HepG2 (cell line): ENCODE results near the gene ADCY6. TPM values are rescaled to one million over a fixed set of nuclear protein-coding genes. Genes with fewer than 3 reads are reported as not detected.

Source experiments
- ATF6 ChIP-seq: sonication (generic); formaldehyde crosslinking; conservative IDR thresholded peaks from 2 replicates; pipeline ENCODE4 v1.4.0; 2020; ENCODE audit warnings: missing genetic modification reagents
- GLI4 ChIP-seq: sonication (generic); formaldehyde crosslinking; IDR thresholded peaks from 2 replicates; pipeline ENCODE4 v1.5.1; 2020; ENCODE audit warnings: missing genetic modification reagents, mild to moderate bottlenecking, moderate library complexity, borderline replicate concordance
- GRHL1 ChIP-seq: sonication (generic); formaldehyde crosslinking; conservative IDR thresholded peaks from 2 replicates; pipeline ENCODE4 v1.8.0; 2022; ENCODE audit warnings: missing genetic modification reagents
- MEF2D ChIP-seq: sonication (generic); formaldehyde crosslinking; IDR thresholded peaks from 2 replicates; pipeline ENCODE4 v1.5.1; 2020; ENCODE audit warnings: mild to moderate bottlenecking, missing genetic modification reagents
- TERF1 ChIP-seq: sonication (generic); formaldehyde crosslinking; IDR thresholded peaks from 2 replicates; pipeline ENCODE4 v1.8.0; 2022; ENCODE audit warnings: mild to moderate bottlenecking, missing genetic modification reagents, moderate library complexity
- ZMYM2 ChIP-seq: sonication (generic); formaldehyde crosslinking; IDR thresholded peaks from 2 replicates; pipeline ENCODE4 v1.8.0; 2022; ENCODE audit warnings: mild to moderate bottlenecking, missing genetic modification reagents
- ZNF205 ChIP-seq: IDR thresholded peaks from 2 replicates; pipeline ENCODE4 v1.6.1; 2018; ENCODE audit warnings: missing biosample characterization, missing genetic modification reagents
- ZNF563 ChIP-seq: sonication (generic); formaldehyde crosslinking; IDR thresholded peaks from 2 replicates; pipeline ENCODE4 v1.8.0; 2022; ENCODE audit warnings: mild to moderate bottlenecking, moderate library complexity, missing genetic modification reagents
- ZNF619 ChIP-seq: sonication (generic); formaldehyde crosslinking; IDR thresholded peaks from 2 replicates; pipeline ENCODE4 v1.4.0; 2020; ENCODE audit warnings: mild to moderate bottlenecking, missing genetic modification reagents
- polyA plus RNA-seq, 8 experiments: library from polyadenylated mRNA; depleted of rRNA in 3 of 8; stranded (reverse) in 7 of 8; unstranded in 1 of 8; fragments of >200 nt; fragmentation: Illumina TruSeq in 4 of 8; extraction: Trizol in 4 of 8; gene quantifications; 2 replicates each; pipeline versions ENCODE4 v1.2.1 to v1.2.3, GENCODE V29; 2011 to 2016; ENCODE audit warnings: low read depth in 4 of 8, missing spikeins in 1 of 8, mixed read lengths in 1 of 8; ENCODE audit not compliant: insufficient read depth in 1 of 8
- total RNA-seq, 5 experiments: library from RNA; depleted of rRNA; stranded (reverse); fragments of >200 nt; fragmentation: Illumina TruSeq; extraction: Trizol; gene quantifications; 2 replicates each; pipeline ENCODE4 v1.2.3, GENCODE V29; 2016; ENCODE audit warnings: low read depth in 1 of 5
- TF ChIP-seq, protein P1 (sequence below), 2 experiments: sonication (generic) in 1 of 2; formaldehyde crosslinking in 1 of 2; IDR thresholded peaks; 2 replicates each; pipeline versions ENCODE4 v1.6.1 to v1.9.0; 2014 to 2022; ENCODE audit warnings: antibody characterized with exemption in 1 of 2, borderline replicate concordance in 1 of 2, inconsistent platforms in 1 of 2, low read depth in 1 of 2, missing genetic modification reagents in 1 of 2
- TF ChIP-seq, protein P2 (sequence below): sonication (generic); formaldehyde crosslinking; IDR thresholded peaks from 2 replicates; pipeline ENCODE4 v1.8.0; 2022; ENCODE audit warnings: low read depth, missing genetic modification reagents

ADCY6 gene
- total and polyA plus RNA-seq, 2 of the 13 experiments (the other 11 are each of a cell fraction or from before 2014, with no cell fraction given): 10.6 to 11.8 TPM

DNA sequence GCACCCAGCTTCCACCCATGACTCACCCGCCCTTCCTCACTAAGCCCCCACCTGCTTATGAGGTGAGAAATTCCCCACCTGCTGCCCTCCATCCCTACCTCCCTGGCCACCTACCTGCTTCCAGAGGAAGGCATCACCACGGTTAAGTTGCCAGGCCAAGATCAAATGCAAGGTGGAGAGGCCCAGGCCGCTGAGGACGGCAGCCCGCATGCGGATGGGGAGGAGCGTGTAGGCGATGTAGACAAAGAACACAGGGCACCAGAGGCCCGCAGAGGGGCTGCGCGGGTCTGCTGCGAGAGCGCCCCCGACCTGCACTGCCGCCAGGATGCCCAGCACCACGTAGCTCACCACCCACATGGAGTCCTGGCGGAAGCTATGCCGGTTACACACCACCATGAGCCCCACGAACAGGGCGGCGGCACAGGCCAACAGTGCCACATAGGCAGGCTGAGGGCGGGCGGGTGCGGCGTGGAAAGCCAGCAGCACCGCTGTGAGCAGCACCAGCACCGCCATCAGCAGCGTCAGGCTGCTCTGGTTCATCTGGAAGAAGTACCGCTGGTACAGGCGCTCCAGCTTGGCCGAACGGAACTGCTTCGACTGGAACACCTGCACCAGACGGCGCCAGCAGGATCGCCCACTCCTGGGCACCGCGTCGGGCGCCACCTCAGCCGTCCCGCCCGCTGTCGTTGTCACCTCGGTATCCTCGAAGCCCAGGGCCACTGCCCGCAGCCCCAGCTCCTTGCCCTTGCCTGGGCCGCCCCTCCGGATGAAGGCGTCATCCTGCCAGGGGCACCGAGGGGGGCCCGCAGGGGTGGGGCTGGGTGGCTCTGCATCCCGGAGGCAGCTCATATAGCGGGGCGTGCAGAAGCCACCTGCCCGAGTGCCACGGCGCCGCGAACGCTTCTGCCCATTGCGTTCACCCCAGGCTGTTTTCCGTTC lies 6.2 kb downstream of the ADCY6 start (continued):
- TF ChIP-seq TERF1 (CRISPR knock-in tag) (no peak), MEF2D (CRISPR knock-in tag) (no peak), GLI4 (CRISPR knock-in tag) (no peak), ZNF205 (no peak), ZNF563 (CRISPR knock-in tag) (no peak), ATF6 (CRISPR knock-in tag) (no peak), ZNF619 (CRISPR knock-in tag) (no peak), GRHL1 (CRISPR knock-in tag) (no peak), ZMYM2 (CRISPR knock-in tag) (no peak)
- TF ChIP-seq, protein P1, sequence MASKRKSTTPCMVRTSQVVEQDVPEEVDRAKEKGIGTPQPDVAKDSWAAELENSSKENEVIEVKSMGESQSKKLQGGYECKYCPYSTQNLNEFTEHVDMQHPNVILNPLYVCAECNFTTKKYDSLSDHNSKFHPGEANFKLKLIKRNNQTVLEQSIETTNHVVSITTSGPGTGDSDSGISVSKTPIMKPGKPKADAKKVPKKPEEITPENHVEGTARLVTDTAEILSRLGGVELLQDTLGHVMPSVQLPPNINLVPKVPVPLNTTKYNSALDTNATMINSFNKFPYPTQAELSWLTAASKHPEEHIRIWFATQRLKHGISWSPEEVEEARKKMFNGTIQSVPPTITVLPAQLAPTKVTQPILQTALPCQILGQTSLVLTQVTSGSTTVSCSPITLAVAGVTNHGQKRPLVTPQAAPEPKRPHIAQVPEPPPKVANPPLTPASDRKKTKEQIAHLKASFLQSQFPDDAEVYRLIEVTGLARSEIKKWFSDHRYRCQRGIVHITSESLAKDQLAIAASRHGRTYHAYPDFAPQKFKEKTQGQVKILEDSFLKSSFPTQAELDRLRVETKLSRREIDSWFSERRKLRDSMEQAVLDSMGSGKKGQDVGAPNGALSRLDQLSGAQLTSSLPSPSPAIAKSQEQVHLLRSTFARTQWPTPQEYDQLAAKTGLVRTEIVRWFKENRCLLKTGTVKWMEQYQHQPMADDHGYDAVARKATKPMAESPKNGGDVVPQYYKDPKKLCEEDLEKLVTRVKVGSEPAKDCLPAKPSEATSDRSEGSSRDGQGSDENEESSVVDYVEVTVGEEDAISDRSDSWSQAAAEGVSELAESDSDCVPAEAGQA (IDR thresholded peaks at IDR 0.05; ENCODE audit: low read depth): no peak
- TF ChIP-seq, protein P1 (CRISPR knock-in tag; IDR thresholded peaks at IDR 0.05; ENCODE audit: borderline replicate concordance): no peak
- TF ChIP-seq, protein P2, sequence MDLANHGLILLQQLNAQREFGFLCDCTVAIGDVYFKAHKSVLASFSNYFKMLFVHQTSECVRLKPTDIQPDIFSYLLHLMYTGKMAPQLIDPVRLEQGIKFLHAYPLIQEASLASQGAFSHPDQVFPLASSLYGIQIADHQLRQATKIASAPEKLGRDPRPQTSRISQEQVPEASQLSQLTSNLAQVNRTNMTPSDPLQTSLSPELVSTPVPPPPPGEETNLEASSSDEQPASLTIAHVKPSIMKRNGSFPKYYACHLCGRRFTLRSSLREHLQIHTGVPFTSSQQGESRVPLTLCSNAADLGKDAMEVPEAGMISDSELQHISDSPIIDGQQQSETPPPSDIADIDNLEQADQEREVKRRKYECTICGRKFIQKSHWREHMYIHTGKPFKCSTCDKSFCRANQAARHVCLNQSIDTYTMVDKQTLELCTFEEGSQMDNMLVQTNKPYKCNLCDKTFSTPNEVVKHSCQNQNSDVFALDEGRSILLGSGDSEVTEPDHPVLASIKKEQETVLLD: no peak
